Right cardiac atrium (tissue), 5 donors: ENCODE data around the gene SLIT3. TPM values are rescaled to one million over a fixed set of nuclear protein-coding genes. Genes with fewer than 3 reads are reported as not detected.

Source experiments
- ATAC-seq, 2 donors: fragments of 200-7000 bp; cut with Tn5 transposase; one replicate each; pipeline versions ENCODE4 v1.8.0 to v1.9.1; 2020; ENCODE audit warnings: moderate library complexity in 2 of 2, mild to moderate bottlenecking in 1 of 2
- DNase-seq, 3 donors: peaks; one replicate each; pipeline ENCODE4 v3.0.0-alpha.2; 2020
- H3K27ac ChIP-seq: one replicate; pipeline ENCODE4 v1.5.1; 2013; ENCODE audit warnings: mild to moderate bottlenecking, low read length, control low read depth, moderate library complexity
- H3K27me3 ChIP-seq: one replicate; pipeline ENCODE4 v1.6.1; 2013; ENCODE audit not compliant: control insufficient read depth, insufficient read depth
- H3K4me1 ChIP-seq: one replicate; pipeline ENCODE4 v1.6.1; 2013; ENCODE audit warnings: low read length; ENCODE audit not compliant: control insufficient read depth, insufficient read depth
- H3K4me3 ChIP-seq: one replicate; pipeline ENCODE4 v1.5.1; 2013; ENCODE audit warnings: low read length, control low read depth
- H3K9me3 ChIP-seq: one replicate; pipeline ENCODE4 v1.6.1; 2013; ENCODE audit warnings: low read length; ENCODE audit not compliant: control insufficient read depth
- WGBS: extraction: QIAGEN DNeasy Blood & Tissue Kit; methylation state at CpG from one replicate; pipeline ENCODE4 v1.1.7; 2013; 5-methylcytosine and 5-hydroxymethylcytosine counted together
- intact Hi-C, 4 donors: fragments of 100-400 bp; cut with DNase I; formaldehyde crosslinking; loops; one replicate each; pipeline versions ENCODE4 v1.11.0 to v1.14.0; 2022 to 2023
- polyA plus RNA-seq: library from polyadenylated mRNA; stranded (reverse); fragments of 200-250 nt; gene quantifications from one replicate; pipeline ENCODE4 v1.2.3, GENCODE V29; 2013
- total RNA-seq, 4 donors: library from RNA; stranded (reverse); fragmentation: NEBNext Ultra II Directional; extraction: Animal tissue kit (Norgen Biotek cat#: 25700); gene quantifications; one replicate each; pipeline ENCODE4 v1.2.1, GENCODE V29; 2021
- donor health status: healthy with polysubstance abuse.
- donor health status: DM: no; HTN: yes; CAD: no.
- donor health status: DM: no; HTN: no; CAD: no.
- donor health status: DM: no; HTN: yes; CAD: no; lungs with severe emphysema.
- donor health status: DM: yes; HTN: yes; CAD: no.

Gene SLIT3
- total and polyA plus RNA-seq, 5 donors = 32.9 to 188 (median 109) TPM

GRCh38 chr5:168781941-168782571 is 518.9 kb downstream of the SLIT3 start:
- H3K4me3 ChIP-seq = no peak overlapping the region
- intact Hi-C loops = no loop called here
- no peaks in the 10 kb centered on the region for H3K4me1 ChIP-seq
- DNase-seq (no peak), ATAC-seq (no peak)
- H3K9me3 ChIP-seq = no peaks in the 10 kb centered on the region
- no peak overlapping the region for H3K27ac ChIP-seq
- WGBS = 53% methylated on average over 10 of the region's 10 CpGs
- H3K27me3 ChIP-seq = no peaks in the 10 kb centered on the region

DNA sequence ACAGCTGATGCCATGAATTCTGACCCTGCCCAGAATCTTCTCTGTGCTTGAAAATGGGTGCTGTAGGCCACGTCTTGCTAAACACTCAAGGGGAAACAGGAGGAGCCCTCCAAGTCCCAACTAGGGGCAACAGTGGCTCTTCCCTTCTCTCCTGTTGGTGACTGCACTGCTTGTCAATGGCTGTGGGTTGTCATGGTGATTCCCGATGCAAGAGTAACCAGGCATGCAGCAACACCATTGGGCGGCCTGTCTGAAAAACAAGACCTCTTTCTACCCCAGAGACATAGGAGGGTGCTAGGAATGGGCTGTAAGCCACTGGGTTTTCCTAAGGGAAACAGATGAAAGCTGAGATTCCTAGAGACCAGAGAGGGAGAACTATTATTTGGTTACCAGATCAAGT is 520.1 kb downstream of the SLIT3 start:
- Histone ChIP-seq H3K27ac (no peak overlapping the region), H3K27me3 (no peaks in the 10 kb centered on the region), H3K4me3 (no peak overlapping the region), H3K9me3 (no peaks in the 10 kb centered on the region), H3K4me1 (no peaks in the 10 kb centered on the region)
- ATAC-seq = no peak
- DNase-seq = no peak
- intact Hi-C loops = no loop called here
- WGBS = 89% methylated on average over 3 of the region's 3 CpGs

DNA sequence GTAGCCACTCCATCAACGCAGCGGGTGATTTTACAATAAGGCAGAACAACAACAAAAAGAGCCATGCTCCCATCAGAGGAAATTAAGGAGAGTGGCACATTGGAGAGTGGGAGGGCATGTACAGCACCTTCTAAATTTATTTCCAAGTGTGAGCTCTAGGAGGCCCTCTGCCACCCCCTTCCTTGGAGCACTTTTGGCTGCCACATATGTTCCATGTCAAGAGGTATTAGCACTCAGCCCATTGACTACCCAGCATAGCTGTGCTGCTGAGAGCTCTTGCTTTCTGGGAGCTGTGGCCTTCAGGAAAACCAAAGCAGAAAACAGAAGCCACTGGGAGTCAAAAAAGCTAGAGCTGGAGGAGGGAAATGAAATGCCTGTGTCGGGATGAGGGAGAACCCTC is 521.6 kb downstream of the SLIT3 start:
- Histone ChIP-seq H3K4me1 (no peaks in the 10 kb centered on the region), H3K27ac (peak overlapping the region; percentile 87), H3K27me3 (no peaks in the 10 kb centered on the region), H3K4me3 (no peak overlapping the region), H3K9me3 (no peaks in the 10 kb centered on the region)
- intact Hi-C loops = no loop called here
- DNase-seq (no peak), ATAC-seq (peak; percentile 81 to 84)
- WGBS = 64% methylated on average over 3 of the region's 3 CpGs

DNA sequence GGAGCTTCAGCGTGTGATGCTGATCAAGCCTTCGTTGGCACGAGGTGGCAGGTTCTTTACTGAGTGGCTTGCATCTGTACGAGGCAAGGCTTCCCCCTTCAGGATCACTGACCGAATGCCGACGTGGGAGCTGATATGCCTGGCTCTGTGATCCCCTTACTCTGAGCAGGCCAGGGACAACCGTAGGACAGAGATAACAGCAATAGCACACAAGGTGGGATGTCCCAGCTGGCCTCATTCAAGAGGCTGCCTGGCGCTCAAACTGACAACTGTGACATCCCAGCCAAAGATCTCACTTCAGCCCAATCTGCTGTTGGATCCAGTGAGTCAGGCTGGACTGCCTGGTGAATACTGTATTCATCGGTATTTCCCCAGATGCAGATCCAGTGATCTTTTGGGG is 522.4 kb downstream of the SLIT3 start:
- WGBS = 45% methylated on average over 10 of the region's 10 CpGs
- DNase-seq (peak; percentile 46 to 75 (median 72)), ATAC-seq (peak; percentile 90 to 91)
- H3K4me1 ChIP-seq = no peaks in the 10 kb centered on the region
- peak overlapping the region; percentile 87 for H3K27ac ChIP-seq
- no peaks in the 10 kb centered on the region for H3K27me3 ChIP-seq
- H3K9me3 ChIP-seq = no peaks in the 10 kb centered on the region
- intact Hi-C loops = no loop called here
- no peak overlapping the region for H3K4me3 ChIP-seq

DNA sequence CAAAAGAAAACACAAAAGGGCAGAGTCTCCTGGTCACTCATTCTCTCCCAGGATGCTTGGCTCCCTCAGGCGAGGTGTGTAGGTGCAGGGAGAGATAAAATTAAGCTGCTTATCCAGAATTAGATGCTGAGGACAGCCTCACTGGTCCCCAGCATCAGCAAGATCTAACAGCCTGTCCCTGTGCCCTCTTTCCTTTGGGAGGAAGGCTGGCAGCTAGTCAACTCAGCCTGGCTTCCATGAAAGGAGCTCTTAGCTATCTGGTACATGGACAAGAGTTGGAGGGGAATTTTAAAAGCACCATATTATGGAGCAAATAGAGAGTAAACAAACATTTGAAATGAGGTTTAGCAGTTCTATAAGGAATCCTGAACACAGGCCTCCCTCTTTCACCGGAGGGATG is 523.3 kb downstream of the SLIT3 start:
- WGBS = 69% methylated on average over 2 of the region's 2 CpGs
- intact Hi-C loops = no loop called here
- H3K4me1 ChIP-seq = no peaks in the 10 kb centered on the region
- no peaks in the 10 kb centered on the region for H3K9me3 ChIP-seq
- ATAC-seq = no peak
- H3K27me3 ChIP-seq = no peaks in the 10 kb centered on the region
- DNase-seq = no peak
- H3K27ac ChIP-seq = no peak overlapping the region
- H3K4me3 ChIP-seq = no peak overlapping the region

- intact Hi-C loops = no loop called here
- no peaks in the 10 kb centered on the region for H3K9me3 ChIP-seq
- no peak overlapping the region for H3K4me3 ChIP-seq
- WGBS = 64% methylated on average over 9 of the region's 9 CpGs
- no peaks in the 10 kb centered on the region for H3K4me1 ChIP-seq
- H3K27ac ChIP-seq = no peak overlapping the region
- DNase-seq = peak in 1 of 3 donors; percentile 57
- ATAC-seq = no peak
- no peaks in the 10 kb centered on the region for H3K27me3 ChIP-seq
Observed at GRCh38 chr5:168776070-168776469, 524.9 kb downstream of the SLIT3 start.

DNA sequence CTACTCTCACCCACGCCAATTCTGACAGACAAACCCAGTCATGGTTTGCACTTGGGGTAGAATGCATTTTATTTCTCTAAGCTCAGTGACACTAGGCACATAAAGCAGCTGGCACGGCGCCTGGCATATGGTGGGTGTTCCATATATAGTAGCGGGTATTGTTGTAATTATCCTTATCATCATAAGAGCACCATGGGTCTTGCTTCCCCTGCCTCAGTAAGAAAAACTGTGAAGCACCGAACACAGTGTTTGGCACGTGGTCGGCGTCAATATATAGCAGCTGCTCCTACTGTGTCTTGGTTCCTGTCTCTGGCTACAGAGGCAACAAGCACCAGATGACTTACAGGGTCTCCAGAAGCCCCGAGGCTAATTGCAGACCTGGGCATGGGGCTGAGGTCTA is 527.7 kb downstream of the SLIT3 start:
- ATAC-seq (no peak), DNase-seq (no peak)
- H3K9me3 ChIP-seq = no peaks in the 10 kb centered on the region
- no peaks in the 10 kb centered on the region for H3K27me3 ChIP-seq
- intact Hi-C loops = no loop called here
- H3K4me1 ChIP-seq = no peaks in the 10 kb centered on the region
- no peak overlapping the region for H3K27ac ChIP-seq
- H3K4me3 ChIP-seq = no peak overlapping the region
- WGBS = 71% methylated on average over 9 of the region's 9 CpGs

- intact Hi-C loops = no loop called here
- Histone ChIP-seq H3K27me3 (no peaks in the 10 kb centered on the region), H3K9me3 (no peaks in the 10 kb centered on the region), H3K4me3 (no peak overlapping the region), H3K4me1 (no peaks in the 10 kb centered on the region), H3K27ac (no peak overlapping the region)
- ATAC-seq = no peak
- 86% methylated on average over 22 of the region's 22 CpGs for WGBS
- DNase-seq = no peak
Observed at GRCh38 chr5:168772316-168772961, 528.5 kb downstream of the SLIT3 start.

DNA sequence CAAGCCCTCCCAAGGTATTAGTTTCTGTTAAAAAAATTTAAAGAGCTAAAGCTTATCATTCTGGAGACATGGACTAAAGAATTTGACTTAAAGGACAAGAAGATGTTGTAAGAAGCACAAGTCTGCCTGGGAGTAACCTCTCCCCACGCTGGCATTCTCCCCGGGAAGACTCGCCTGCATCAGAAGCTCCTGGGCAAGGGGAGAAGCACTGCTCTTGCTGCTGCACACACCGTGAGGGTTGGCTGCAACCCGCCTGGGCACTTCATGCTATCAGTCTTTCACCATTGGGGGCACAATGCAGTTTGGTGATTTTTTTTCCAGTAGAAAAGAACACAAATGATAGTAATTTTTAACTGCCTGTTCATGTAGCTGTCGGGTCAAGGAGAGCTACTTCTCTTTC is 529.3 kb downstream of the SLIT3 start:
- 74% methylated on average over 6 of the region's 6 CpGs for WGBS
- Histone ChIP-seq H3K27ac (no peak overlapping the region), H3K4me3 (no peak overlapping the region), H3K27me3 (no peaks in the 10 kb centered on the region), H3K9me3 (no peaks in the 10 kb centered on the region), H3K4me1 (no peaks in the 10 kb centered on the region)
- ATAC-seq (no peak), DNase-seq (no peak)
- intact Hi-C loops = no loop called here

GRCh38 chr5:168770996-168771395 is 529.9 kb downstream of the SLIT3 start:
- H3K27me3 ChIP-seq = no peaks in the 10 kb centered on the region
- DNase-seq = no peak
- H3K9me3 ChIP-seq = no peaks in the 10 kb centered on the region
- intact Hi-C loops = no loop called here
- ATAC-seq = peak in 1 of 2 donors; percentile 52
- H3K4me1 ChIP-seq = no peaks in the 10 kb centered on the region
- no peak overlapping the region for H3K27ac ChIP-seq
- no peak overlapping the region for H3K4me3 ChIP-seq
- WGBS = 70% methylated on average over 5 of the region's 5 CpGs

DNA sequence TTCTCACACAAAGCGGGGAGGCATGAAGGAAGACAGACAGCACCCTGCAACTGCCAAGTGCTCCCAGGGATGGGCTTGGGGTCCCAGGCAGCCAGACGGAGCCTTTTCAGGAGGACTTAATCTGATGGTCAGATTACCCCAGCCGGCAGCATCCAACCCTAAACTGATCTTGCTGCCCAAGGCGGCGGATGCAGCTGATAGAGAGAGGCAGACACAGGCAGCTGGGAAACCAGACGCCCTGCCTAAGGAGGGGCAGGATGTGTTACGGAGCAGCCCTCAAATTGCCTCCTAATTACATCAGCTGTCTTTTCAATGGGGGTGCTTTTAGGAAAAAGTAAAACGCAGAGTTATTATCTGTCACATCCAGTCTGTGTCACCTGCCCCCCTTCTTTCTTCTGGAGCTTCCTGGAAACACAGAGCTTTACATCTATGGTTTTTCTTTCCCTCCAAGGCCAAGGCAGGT is 530.9 kb downstream of the SLIT3 start:
- H3K4me3 ChIP-seq = no peak overlapping the region
- no peaks in the 10 kb centered on the region for H3K27me3 ChIP-seq
- peaks cover 3% of the 10 kb centered on the region for H3K4me1 ChIP-seq
- WGBS = 54% methylated on average over 8 of the region's 8 CpGs
- intact Hi-C loops = no loop called here
- H3K27ac ChIP-seq = no peak overlapping the region
- H3K9me3 ChIP-seq = no peaks in the 10 kb centered on the region
- ATAC-seq (peak in 1 of 2 donors; percentile 49), DNase-seq (no peak)
